ENCODE results near the gene BICD2.

Gene BICD2

GRCh38 chr9:92712767-92713166 is 51.9 kb downstream of the BICD2 start:
- DNase-seq, result no peak

- DNase-seq, result no peak
These were observed 52.8 kb downstream of the BICD2 start for GRCh38 chr9:92711844-92712243.

- no peak for DNase-seq
These were observed 53.5 kb downstream of the BICD2 start for GRCh38 chr9:92711146-92711545.

- DNase-seq, result no peak
These were observed 54.3 kb downstream of the BICD2 start for GRCh38 chr9:92710368-92710767.

DNA sequence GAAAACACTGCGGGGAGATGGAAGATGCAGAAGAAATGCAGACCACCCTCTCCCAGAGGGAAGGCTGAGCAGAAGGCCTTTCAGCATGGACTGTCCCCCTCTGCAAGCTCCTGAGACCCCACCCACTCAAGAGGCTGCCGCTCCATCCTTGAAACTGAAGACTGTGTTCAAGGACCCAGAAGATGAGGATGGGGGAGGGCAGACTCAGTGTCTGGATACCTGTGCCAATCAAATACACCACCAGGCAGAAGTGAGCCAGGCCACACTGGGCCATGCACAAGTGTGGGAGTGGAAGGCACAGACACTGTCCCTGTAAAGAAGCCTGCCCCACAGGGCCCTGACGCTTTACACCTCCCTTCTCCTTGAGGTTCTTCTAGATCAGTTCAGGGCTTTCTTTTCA is 54.7 kb downstream of the BICD2 start:
- no peak for DNase-seq

DNA sequence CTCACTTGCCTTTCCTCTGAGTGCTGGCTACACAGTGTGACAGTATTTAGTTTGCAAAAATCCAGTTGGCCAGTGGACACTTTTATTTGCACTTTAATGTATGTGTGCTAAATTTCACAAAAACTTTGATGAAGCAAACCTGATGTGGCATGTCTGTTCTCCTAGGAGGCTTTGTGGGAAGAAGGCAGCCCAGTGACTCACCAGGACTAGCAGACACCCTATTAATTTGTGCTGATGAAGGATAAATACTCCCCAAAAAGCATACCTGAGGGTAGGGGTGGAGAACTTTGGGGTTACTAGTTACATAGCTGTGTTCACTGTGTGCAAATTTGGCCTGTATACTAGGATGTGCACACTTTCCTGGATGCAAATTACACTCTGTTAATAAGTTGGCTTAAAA is 55.4 kb downstream of the BICD2 start:
- no peak for DNase-seq

DNA sequence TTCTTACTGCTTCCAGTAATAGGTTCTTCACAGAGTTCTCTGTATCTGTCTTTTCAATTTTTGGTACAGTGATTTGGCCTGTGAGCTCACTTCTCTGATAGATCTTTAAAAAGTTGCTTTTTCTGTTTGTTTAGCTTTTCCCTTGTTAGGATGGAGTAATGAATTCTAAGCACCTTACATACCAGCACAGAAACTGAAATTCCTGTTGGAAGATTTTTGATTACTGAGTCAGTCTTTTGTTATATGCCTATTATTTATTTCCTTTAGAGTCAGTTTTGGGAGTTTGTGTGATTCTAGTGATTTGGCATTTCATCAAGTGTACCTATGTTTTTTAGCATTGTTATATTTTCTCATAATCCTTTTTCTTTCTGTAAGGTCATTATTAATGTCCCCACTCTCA is 57.1 kb downstream of the BICD2 start:
- DNase-seq, result no peak

DNA sequence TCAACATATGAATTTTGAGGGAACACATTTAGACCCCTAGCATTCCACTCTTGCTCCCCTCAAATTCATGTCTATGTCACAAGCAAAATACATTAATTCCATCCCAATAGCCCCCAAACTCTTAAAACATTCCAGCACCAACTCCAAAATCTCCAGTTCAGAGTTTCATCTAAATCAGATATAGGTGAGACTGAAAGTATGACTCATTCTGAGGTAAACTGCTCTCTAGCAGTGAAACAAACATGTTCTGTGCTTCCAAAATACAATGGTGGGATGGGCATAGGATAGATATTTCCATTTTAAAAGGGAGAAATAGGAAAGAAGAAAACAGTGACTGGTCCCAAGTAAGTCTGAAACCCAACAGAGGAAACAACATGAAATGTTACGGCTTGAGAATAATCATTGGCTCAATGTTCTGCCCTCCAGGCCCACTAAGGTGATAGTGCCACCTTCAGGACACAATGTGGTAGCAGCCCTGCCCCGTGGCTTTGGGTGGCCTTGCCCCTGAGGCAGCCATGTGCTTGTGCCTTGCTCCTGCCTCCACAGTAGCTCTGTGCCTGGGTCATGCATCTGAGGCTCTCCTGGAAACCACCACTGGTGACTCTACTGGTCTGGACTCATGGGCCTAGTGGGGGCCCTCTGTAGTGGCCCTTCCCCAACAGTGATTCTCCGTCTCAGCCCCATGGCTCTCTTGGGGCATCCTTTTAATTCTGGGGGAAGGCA is 58.3 kb downstream of the BICD2 start:
- DNase-seq, result peak; percentile 37 to 50

DNA sequence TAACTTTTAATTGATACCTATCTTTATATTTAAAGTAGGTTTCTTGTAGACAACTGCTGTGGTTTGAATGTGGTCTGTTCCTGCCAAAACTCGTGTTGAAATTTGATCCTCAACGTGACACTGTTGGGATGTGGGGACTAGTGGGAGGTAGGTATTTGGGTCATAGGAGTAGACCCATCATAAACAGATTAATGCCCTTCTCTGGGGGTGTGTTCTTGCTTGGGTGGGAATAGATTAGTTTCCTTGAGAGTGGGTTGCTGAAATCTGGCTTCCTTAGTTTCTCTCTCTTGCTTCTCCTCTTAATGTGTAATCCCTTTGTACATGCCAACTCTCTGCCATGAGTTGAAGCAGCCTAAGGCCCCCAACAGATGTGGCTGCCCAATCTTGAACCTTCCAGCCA is 60.1 kb downstream of the BICD2 start:
- DNase-seq, result no peak

DNA sequence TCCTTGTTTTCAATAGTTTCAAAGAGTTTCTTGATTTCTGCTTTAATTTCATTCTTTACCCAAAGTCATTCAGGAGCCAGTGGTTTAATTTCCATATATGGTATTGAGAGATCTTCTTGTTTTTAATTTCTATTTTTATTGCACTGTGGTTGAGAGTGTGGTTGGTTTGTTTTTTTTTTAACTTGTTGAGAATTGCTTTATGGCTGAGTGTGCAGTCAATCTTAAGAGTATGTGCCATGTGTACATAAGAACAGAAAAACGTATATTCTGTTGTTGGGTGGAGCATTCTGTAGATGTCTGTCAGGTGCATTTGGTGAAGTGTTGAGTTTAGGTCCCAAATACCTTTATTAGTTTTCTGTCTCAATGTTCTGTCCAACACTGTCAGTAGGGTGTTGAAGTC is 68.0 kb downstream of the BICD2 start:
- no peak for DNase-seq

DNA sequence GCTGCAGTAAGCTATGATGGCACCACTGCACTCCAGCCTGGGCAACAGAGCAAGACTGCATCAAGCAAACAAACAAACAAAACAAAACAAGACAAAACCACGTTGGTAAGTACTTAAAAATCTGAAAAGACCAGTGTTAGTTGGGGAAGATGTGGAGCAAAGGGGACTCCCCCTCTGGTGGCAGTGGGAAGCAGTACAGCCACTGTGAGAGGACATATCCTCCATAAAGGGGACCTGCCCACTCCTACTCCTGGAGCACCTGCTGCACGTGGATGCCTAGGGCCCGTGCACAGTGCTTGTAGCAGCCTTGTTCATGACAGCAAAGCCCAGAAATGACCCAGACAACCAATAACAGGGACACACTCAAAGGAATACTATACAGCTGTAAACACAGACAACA is 77.7 kb downstream of the BICD2 start:
- no peak for DNase-seq

- no peak for DNase-seq
These were observed 79.6 kb downstream of the BICD2 start for GRCh38 chr9:92685022-92685421.

GRCh38 chr9:92682269-92682668 is 82.4 kb downstream of the BICD2 start:
- DNase-seq, result no peak

DNA sequence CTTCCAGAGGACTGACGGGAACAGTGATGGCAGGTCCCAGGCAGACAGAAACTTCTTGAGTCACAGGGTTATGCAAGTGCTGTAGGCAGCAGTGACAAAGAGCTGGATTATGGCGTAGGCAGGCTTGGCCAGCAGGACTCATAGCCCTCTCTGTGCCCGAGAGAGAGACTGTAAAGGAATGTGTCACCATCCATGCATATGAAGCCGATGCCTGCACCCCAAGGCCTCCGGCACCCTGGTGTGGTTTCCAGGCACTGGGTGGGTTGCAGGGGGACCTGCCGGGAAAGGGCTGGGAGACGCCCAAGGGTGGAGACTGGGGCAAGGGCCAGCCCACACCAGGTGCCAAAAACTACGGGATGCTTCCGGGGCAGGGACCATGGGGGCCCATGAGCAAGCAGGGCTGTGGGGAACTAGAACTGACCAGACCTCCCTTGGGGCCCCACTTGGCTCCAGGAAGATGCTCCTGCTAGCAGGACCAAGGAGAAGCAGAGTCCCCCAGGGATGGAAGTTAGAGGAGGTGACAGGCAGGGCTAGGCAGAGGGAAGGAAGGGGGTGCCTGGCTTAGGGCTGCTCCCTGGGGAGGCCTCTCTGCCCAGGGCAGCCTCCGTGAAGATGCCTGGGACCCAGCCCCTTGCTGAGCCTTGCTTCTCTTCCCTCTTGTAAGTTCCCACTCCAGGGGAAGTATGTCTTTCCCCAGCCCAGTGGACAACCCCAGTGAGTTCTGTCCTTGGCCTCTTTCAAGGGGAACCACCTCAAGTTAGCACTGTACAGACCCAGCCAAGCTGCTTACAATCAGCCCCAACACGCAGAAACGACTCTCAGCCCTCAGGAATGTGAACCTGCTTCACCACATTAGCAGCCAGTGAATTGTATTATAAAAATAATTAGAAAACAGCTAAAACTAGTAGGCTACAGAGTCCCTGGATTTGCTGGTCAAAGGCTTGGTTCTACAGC is 84.2 kb downstream of the BICD2 start:
- no peak for DNase-seq

DNA sequence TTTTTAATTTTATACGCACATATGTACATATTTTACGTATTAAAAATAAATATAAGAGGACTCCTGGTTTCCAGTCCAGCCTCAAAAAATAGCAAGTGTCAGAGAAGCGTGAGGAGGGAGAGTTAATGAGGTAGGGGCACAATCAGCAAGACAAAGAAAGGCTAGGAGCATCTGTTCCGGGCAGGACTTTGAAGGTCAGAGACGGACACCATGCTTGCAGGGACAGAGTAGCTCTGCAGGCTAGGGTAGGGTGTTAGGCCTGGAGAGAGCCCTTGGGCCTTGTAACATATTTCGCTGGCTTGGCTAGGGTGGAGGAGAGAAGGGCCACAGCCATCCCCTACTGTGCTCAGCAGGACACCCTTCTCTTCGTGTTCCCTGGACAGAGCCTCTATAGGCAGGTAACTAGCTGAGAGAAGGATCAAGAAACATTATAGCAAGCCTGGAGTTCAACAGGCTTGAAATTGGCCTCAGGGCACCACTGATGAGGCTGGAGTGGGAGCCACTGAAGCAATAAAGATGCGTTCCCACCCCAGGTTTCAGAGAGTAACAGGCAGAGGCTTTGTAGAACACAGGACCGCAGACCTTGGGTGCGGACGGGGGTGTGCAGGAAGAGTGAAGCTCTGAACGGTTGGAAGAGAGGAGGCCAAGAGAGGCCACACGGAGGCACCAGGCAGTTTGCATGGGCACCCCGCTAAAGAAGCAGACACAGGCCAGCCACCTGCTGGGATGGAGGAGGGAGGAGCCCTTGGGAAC is 85.0 kb downstream of the BICD2 start:
- DNase-seq, result no peak

DNA sequence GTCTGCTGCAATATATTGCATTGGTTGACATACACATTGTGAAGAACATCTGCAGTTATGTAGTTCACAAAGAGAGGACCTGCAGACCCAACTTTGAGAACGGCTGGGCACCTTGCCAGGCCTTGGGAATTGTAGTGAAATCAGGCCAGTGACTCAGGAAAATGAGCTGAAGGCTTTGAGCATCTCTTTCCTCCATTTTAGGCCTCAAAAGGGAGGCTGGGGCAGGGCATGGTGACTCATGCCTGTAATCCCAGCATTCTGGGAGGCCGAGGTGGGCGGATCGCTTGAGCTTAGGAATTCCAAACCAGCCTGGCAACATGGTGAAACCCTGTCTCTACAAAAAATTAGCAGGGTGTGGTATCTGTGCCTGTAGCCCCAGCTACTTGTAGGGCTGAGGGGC is 93.3 kb downstream of the BICD2 start:
- DNase-seq, result no peak

DNA sequence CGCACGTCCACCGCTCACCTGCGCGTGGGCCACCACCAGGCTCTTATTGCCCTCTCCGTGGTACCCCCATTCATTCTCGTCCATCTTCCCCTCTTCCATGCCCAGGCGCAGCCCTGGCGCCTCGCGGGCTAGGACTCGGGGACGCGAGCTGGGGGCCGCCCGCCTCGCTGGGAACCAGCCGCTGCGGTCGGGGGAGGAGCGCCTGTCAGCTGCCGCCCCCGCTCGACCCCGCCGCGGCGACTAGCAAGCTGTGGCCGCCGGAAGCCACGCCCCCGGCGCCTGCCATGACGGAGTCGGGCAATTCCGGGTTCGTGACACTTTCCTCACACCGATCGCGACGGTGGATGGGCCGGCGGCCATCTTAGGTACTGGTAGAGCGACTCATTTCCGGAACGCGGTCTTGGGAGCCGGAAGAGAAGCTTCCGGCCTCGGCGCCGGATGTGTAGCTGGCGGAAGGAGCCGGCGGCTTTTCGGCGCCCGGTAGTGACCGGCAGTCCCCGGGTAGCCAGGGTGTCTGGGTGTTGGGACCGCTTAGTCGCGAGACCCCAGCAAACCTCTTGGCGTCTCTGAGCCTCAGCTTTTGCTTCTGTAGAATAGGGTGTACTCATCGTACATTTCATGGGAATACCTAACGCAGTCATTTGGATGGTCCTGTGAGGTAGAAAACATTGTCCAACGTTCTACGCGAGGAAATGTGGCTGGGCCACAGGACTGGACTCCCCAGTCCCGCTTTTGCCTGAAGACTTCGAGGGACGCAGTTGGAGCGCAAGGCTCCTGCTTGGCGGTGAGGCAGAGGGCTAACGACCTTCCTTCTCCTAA is 94.5 kb downstream of the BICD2 start, which contains the start of gene IPPK:
Gene IPPK, minus strand, starts transcription at position 242 of the 819 bp plus-strand sequence. Its CDS starts 143 bp downstream, at position 99.
- DNase-seq, result peak; percentile 98 to 99

- no peak for DNase-seq
These were observed 95.1 kb downstream of the BICD2 start for GRCh38 chr9:92669527-92669889.

DNA sequence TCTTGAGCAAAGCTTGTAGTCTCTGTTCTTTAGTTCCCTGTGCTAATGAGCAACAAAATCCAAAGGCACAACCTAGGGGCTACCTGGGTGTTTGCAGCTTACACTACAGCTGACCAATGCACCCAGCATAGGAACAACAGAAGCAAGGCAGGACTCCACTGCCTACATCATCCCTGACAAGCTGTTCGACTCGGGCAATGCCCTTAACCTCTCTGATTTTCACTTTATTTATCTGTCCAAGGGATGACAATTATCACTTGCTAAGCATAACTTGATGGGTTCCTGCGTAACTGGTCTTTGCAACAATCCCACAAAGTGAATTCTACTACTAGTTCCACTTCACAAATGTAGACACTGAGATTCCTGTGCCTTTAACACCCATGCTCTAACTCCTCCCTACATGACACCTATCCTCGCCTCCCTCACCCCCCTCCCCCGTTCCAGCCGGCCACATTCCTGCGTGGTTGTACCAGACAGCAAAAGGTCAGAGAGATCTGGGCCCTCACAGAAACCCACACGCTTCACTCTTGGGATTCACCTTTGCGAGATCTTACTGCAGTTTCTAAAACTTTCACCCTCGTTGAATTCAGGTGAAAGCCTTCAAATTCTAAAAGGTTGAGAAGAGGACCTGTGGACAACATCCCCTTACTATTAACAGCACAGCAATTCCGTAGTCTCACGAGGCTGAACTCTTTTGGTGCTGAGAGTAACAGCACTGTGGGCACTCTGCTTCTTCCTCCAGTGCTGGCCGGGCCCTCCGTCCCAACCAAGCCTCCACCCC is 95.7 kb downstream of the BICD2 start:
- DNase-seq, result peak in 1 of 2 experiments; percentile 8

DNA sequence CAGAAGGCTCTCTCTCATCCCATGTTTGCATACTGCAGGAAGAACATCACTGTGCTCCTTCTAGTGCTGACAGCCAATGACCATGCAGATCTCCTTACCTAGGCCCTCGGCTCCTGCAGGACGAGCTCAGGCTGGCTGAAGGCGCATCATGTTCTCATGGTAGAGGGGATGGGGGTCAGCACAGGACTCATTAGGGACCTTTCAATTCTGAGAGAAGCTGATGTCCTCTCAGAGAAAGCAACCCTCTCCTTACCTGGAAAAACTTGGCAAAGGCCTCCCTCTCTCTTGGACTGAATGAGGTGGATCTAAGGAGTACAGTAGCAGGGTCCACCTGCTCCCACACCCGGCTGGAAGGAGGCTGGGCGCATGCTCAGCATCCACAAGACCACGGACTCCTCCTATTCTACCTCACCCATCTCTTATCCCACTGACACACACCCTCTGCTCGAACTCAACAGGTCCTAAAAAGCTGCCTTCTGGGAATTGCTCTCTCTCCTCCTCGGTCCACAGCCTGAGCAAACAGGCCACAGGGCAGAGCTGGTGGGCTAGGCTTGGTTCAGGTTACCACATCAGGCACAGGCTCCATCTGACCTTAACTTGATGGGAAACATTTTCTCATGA is 97.6 kb downstream of the BICD2 start:
- no peak for DNase-seq

DNA sequence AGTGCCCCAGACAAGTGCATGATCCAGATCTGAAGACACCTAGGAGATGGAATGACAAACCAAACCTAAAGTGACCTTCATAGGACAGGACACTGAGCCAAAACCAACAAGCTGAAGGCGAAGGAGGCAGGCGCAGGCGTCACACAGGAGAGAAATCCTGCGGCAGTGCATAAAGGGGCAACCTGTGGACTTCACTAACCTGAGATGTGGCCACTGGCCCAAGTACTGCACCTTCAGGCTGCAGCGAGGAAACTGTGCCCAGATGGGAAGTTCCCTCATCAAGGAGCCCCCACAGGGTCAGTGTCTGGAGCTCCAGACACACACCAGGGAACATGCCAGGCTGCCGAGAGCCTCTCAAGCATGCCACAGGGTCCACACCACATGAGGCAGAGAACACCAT is 98.4 kb downstream of the BICD2 start:
- no peak for DNase-seq
